GM12874 (cell line): ENCODE data around the gene AMIGO2.

ENCODE experiments used
- TF ChIP-seq, protein P1 (sequence below): IDR thresholded peaks from 2 replicates; pipeline ENCODE4 v1.5.1; 2011; ENCODE audit warnings: low read depth, mild to moderate bottlenecking, control low read depth, low read length, moderate library complexity; ENCODE audit not compliant: insufficient read depth

Gene AMIGO2

DNA sequence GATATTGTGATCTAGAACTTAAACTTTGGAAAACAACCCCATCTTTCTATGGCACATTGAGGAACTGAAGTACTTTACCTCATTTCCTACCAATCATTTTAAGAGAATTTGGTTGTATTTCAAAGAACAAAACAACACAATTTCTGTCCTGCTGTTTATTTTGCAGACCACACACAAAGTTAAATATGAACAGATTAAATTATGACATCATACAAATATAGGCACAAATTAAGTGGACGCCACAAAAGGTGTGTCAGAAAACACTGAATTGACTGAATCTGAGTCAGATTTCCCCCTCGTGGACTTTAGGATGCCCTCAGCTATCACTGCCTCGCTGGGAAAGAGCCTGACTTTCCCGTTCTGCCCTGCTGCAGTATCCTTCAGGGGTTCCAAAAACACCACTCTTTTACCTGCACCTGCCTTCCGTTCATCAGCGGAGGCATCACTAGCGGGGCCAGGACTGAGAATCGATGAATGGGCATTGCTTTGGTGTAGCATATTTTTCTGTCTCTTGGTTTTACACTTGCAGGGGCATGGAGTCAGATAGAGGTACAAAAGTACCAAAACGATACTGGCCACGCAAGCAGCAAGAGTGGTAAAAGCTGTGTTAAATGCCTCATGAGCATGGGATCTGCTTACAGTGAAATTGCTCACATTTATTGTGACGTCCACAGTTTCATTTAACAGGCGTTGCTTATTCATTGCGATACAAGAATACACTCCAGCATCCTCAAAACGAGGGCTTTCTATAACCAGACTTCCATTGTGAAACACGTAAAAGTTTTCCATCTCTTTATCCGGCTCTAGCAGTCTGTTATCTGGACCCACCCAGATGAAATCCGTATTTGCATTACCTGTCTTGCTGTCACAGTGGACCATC is 2.3 kb downstream of the AMIGO2 start:
- TF ChIP-seq, protein P1, sequence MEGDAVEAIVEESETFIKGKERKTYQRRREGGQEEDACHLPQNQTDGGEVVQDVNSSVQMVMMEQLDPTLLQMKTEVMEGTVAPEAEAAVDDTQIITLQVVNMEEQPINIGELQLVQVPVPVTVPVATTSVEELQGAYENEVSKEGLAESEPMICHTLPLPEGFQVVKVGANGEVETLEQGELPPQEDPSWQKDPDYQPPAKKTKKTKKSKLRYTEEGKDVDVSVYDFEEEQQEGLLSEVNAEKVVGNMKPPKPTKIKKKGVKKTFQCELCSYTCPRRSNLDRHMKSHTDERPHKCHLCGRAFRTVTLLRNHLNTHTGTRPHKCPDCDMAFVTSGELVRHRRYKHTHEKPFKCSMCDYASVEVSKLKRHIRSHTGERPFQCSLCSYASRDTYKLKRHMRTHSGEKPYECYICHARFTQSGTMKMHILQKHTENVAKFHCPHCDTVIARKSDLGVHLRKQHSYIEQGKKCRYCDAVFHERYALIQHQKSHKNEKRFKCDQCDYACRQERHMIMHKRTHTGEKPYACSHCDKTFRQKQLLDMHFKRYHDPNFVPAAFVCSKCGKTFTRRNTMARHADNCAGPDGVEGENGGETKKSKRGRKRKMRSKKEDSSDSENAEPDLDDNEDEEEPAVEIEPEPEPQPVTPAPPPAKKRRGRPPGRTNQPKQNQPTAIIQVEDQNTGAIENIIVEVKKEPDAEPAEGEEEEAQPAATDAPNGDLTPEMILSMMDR: no peak

DNA sequence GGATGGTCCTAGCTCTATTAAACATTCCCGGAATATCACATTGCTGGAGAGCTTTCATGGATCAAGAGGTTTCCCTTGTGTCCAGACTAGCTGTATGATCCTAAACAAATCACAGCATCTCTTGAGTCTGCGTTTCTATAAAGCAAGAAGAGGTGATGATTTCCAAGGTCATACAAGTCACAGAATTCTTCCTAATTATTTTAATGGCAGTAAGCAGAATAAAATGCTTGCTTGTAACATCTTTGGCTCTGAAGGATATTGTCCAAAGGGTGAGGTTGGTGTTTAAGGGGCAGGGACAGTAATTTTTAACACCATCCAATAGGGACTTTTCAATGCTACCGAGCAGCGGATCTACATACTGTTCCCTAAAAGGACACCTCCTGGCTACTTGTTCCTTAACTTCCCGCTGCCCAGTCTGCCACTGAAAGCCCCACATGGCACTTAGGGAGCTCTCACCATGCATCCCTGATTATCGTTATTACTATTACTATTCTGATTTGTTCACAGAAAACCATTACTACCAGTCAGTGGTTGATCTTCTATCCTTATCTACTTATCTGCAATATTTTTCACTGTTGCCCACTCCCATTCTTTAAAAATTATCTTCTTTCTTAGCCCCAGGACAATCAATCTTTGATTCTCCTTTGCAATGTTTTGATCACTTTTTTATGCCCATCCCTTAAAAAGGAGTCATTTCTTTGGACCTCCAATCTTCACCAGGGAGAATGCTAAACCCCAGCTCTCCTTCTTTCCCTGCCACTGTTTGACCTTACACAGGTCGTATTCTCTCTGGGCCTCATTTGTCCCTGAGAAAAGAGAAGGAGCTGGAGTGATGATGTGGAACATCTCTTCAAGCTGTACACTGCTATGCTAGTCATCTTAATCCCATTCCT is 4.3 kb downstream of the AMIGO2 start:
- TF ChIP-seq, protein P1: no peak

DNA sequence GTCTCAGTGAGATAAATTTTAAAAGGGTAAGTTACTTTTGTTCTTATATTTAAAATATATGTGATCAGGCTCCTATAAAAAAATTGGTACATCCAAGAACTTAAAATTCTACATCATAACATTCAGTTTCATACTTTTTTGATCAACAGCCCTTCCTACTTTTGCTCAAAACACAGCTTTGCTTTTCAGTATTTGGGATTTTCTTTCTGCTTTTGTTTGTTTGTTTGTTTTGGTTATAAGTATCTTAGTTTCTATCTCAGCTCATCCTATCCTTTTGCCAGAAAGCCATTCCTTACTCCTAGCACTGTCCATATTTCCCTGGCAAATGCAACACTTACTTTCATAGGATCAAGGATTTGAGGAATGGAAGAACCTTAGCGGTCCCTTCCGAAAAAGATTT is 5.0 kb downstream of the AMIGO2 start:
- TF ChIP-seq, protein P1: no peak

DNA sequence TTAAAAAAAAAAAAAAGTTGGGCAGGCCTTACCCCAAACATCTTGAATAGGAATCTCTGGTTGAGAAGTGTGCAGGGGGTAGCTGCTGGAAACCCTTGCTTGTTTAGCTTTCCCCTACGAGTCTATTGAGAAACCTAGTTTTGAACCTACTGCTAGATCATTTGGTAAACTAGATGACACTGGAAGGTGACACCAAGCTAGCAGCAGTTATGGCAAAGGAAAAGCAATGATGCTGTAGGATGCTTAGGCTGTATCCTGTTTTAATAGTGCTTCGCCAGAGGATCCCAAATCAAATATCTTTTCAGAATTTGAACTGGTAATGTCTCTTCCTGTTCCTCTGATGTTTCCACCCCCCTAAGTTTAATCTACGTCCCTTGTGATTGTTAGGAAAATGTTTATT is 5.8 kb downstream of the AMIGO2 start:
- TF ChIP-seq, protein P1: no peak

DNA sequence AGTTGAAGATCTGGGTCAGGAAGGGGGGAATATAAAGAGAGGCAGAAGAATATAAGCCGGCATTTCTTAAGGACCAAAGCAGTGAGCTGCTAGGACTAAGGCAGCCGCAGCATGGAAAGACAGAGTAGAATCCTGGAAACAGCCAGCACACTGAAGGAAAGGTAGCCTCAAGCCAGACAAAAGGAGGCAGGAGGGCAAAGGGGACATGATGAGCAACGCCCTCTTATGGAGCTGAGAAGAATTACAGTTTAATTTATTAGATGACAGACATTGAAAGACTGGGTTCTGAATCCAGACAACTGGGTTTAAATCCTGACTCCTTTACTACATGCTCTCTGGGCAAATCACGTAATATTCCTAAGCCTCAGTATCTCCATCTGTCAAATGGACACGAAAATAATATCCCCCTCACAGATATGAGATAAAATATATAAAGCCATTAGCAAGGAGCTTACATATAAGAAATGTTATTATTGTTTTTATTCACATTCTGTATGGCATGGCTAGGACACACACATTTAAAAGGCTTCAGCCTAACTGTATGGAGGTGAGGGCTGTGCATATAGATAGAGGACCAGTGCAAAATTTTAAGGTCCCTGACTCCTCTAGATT is 8.4 kb downstream of the AMIGO2 start:
- TF ChIP-seq, protein P1: peak; percentile 47

DNA sequence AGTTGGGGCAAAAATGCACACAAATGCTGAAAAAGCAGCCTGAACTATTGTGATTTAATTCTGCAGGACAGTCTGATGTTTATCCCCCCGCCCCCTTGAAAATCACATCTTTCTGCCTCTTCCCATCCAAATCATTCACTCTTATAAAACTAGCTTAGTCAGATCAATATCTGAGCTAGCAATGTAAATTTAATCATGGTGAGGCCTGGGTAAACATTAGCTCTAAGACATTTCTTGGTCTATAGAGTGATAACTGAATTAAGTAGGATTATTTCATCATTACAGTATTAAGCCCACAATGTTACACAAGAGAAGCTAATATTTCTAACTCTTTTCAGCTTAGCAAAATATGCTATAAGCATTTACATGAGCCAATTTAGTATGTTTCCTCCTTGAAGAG is 9.4 kb downstream of the AMIGO2 start:
- TF ChIP-seq, protein P1: no peak

DNA sequence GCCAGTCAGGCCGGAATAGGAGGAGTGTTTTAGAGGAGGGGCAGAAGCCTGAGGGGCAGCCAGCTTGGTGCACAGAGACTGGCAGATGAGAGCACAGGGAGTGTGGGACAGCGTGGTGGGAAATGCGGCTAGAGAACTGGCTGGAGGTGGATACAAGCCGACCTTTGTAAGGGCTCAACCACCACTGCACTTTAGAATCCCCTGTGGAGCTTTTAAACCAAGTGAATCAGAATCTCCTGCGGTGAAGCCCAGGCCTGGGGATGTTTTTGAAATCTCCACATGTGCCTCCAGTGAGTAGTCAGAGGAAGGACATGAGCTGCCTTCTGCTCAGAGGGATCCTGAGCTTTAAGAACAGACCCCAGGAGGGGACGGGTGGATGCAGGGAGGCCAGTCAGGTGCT is 11.2 kb downstream of the AMIGO2 start:
- TF ChIP-seq, protein P1: no peak
